PC-3 (cell line): ENCODE results near the gene AHNAK.

Experiments used
- CTCF ChIP-seq: fragments of 300-600 bp; sonication (generic); conservative IDR thresholded peaks from 2 replicates; pipeline ENCODE4 v1.5.1; 2017; ENCODE audit warnings: antibody characterized with exemption, low read depth, mild to moderate bottlenecking, low read length
- EZH2 ChIP-seq: fragments of 300-600 bp; sonication (generic); IDR thresholded peaks from one replicate; pipeline ENCODE4 v1.6.1; 2017; ENCODE audit warnings: antibody characterized with exemption, mild to moderate bottlenecking, low read length; ENCODE audit not compliant: unreplicated experiment
- EZH2phosphoT487 ChIP-seq: fragments of 300-600 bp; sonication (generic); IDR thresholded peaks from 2 replicates; pipeline ENCODE4 v1.6.1; 2018; ENCODE audit warnings: mild to moderate bottlenecking, antibody characterized with exemption, low read length, borderline replicate concordance

- TF ChIP-seq CTCF, result no peak
- no peak for TF ChIP-seq EZH2
- TF ChIP-seq EZH2phosphoT487, result no peak
Measured at GRCh38 chr11:62401811-62402210, 144.8 kb downstream of the AHNAK start.
